Body of pancreas (tissue), 4 donors: ENCODE data around the gene CNR1.

Experiments used
- POLR2A ChIP-seq, 3 donors: fragments of 450-650 bp; IDR thresholded peaks; one replicate each; pipeline ENCODE4 v1.6.1; 2016; ENCODE audit warnings: antibody characterized with exemption in 3 of 3, mild to moderate bottlenecking in 2 of 3
- TF ChIP-seq, protein P1 (sequence below), 7 experiments: fragments of 450-650 bp in 4 of 7; fragments of 200-600 bp in 3 of 7; sonication (generic) in 3 of 7; IDR thresholded peaks; one replicate each; pipeline ENCODE4 v1.5.1; 2016 to 2019; ENCODE audit warnings: antibody characterized with exemption in 7 of 7

DNA sequence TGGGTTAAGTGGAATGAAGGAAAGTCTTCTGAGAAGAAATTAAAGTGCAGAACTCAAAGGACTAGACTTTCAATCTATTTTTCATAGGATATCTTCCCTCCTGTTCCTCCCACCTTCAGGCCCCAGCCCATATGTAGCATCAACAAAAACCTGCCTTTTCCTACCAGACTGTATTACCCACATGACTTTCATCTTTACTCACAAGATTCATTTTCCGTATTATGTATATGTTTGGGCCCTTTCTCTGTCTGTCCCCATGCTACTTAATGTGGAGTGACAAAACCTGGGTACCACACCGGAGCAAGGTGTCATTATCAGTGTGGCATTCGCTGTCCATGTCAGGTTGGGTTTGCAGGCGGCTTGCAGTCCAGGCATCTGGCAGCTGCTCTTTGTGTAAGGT is 18.8 kb upstream of the CNR1 start:
- TF ChIP-seq POLR2A (IDR thresholded peaks at IDR 0.05), result no peak
- TF ChIP-seq, protein P1, sequence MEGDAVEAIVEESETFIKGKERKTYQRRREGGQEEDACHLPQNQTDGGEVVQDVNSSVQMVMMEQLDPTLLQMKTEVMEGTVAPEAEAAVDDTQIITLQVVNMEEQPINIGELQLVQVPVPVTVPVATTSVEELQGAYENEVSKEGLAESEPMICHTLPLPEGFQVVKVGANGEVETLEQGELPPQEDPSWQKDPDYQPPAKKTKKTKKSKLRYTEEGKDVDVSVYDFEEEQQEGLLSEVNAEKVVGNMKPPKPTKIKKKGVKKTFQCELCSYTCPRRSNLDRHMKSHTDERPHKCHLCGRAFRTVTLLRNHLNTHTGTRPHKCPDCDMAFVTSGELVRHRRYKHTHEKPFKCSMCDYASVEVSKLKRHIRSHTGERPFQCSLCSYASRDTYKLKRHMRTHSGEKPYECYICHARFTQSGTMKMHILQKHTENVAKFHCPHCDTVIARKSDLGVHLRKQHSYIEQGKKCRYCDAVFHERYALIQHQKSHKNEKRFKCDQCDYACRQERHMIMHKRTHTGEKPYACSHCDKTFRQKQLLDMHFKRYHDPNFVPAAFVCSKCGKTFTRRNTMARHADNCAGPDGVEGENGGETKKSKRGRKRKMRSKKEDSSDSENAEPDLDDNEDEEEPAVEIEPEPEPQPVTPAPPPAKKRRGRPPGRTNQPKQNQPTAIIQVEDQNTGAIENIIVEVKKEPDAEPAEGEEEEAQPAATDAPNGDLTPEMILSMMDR (IDR thresholded peaks at IDR 0.05), result no peak
